ENCODE results near the gene SOBP.
A peak's percentile ranks its signal among the peaks of the same experiment; 100 is the strongest.

The SOBP gene

DNA sequence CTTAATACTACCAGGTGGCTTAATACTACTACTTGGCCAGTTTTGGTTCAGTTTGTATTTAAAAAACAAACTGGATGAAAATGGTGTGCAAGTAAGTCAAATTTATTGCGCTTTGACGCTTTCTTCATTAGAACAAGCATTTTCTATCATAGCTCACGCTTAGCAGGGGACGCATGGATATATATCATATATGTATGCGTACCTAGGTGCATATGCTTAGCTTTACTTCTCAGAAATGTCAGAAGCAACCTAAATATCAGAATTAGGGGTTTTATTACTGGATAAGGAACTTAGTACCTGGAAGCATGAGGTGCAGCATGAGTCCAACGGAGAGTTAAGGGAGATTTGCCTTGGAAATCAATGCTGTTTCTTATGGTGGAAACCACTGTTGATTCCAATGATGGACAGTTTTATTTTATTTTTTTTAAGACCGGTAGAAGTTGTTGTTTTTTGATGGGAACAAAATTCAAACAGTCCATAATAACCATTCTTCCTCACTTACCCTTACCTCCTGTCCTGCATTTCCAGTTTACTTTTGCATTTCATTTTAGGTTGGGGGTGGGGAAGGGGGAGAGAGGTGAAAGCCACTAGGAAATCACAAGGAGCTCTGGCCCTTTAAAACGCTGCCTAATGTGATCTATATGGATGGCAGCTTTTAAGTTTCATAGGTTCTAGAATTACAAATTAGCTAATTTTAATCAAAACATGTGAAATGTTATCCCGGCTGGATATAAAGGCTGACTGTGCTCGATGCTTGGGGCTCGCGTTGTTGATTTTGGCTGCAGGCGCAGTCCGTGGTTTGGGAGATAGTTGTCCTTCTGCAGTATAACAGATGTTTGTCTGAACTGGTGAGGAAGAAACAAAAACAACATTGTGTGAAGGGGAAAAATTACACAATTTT is 2.1 kb downstream of the SOBP start (continued):
- TF ChIP-seq, protein P1, sequence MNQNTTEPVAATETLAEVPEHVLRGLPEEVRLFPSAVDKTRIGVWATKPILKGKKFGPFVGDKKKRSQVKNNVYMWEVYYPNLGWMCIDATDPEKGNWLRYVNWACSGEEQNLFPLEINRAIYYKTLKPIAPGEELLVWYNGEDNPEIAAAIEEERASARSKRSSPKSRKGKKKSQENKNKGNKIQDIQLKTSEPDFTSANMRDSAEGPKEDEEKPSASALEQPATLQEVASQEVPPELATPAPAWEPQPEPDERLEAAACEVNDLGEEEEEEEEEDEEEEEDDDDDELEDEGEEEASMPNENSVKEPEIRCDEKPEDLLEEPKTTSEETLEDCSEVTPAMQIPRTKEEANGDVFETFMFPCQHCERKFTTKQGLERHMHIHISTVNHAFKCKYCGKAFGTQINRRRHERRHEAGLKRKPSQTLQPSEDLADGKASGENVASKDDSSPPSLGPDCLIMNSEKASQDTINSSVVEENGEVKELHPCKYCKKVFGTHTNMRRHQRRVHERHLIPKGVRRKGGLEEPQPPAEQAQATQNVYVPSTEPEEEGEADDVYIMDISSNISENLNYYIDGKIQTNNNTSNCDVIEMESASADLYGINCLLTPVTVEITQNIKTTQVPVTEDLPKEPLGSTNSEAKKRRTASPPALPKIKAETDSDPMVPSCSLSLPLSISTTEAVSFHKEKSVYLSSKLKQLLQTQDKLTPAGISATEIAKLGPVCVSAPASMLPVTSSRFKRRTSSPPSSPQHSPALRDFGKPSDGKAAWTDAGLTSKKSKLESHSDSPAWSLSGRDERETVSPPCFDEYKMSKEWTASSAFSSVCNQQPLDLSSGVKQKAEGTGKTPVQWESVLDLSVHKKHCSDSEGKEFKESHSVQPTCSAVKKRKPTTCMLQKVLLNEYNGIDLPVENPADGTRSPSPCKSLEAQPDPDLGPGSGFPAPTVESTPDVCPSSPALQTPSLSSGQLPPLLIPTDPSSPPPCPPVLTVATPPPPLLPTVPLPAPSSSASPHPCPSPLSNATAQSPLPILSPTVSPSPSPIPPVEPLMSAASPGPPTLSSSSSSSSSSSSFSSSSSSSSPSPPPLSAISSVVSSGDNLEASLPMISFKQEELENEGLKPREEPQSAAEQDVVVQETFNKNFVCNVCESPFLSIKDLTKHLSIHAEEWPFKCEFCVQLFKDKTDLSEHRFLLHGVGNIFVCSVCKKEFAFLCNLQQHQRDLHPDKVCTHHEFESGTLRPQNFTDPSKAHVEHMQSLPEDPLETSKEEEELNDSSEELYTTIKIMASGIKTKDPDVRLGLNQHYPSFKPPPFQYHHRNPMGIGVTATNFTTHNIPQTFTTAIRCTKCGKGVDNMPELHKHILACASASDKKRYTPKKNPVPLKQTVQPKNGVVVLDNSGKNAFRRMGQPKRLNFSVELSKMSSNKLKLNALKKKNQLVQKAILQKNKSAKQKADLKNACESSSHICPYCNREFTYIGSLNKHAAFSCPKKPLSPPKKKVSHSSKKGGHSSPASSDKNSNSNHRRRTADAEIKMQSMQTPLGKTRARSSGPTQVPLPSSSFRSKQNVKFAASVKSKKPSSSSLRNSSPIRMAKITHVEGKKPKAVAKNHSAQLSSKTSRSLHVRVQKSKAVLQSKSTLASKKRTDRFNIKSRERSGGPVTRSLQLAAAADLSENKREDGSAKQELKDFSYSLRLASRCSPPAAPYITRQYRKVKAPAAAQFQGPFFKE (tag by site-specific recombination; IDR thresholded peaks at IDR 0.05; ENCODE audit: borderline replicate concordance): no peak
- TF ChIP-seq ZNF114 (tag by site-specific recombination; IDR thresholded peaks at IDR 0.05): no peak
- TF ChIP-seq SCRT1 (tag by site-specific recombination; IDR thresholded peaks at IDR 0.05; ENCODE audit: borderline replicate concordance): no peak
- TF ChIP-seq BCL11B (tag by site-specific recombination; IDR thresholded peaks at IDR 0.05; ENCODE audit: low read depth): no peak
- no peak for TF ChIP-seq ZNF830 (tag by site-specific recombination; IDR thresholded peaks at IDR 0.05; ENCODE audit: low read depth)
- peak; percentile 21; the same call in 1 of the 2 replicates for TF ChIP-seq KLF9 (tag by site-specific recombination; IDR thresholded peaks at IDR 0.05; ENCODE audit: low read depth)
- peak; percentile 27; the same call in 1 of the 2 replicates for TF ChIP-seq SCRT2 (tag by site-specific recombination; IDR thresholded peaks at IDR 0.05)
- TF ChIP-seq KLF7 (tag by site-specific recombination; IDR thresholded peaks at IDR 0.05; ENCODE audit: borderline replicate concordance): no peak
- TF ChIP-seq ZNF202 (tag by site-specific recombination; IDR thresholded peaks at IDR 0.05; ENCODE audit: borderline replicate concordance): no peak
- no peak; the same call in 1 of the 2 replicates for TF ChIP-seq ZIC2 (tag by site-specific recombination; IDR thresholded peaks at IDR 0.05)
- no peak for TF ChIP-seq ZNF621 (tag by site-specific recombination; IDR thresholded peaks at IDR 0.05)
- TF ChIP-seq ZFP69B (tag by site-specific recombination; IDR thresholded peaks at IDR 0.05): peak; percentile 66
- no peak for TF ChIP-seq ZNF76 (tag by site-specific recombination; IDR thresholded peaks at IDR 0.05; ENCODE audit: borderline replicate concordance, low read depth)
- no peak for TF ChIP-seq ZNF155 (tag by site-specific recombination; IDR thresholded peaks at IDR 0.05)
- 0 out of 2 replicates have a peak, but pooled peaks have one; percentile 66 for TF ChIP-seq ZBTB7A (tag by site-specific recombination; IDR thresholded peaks at IDR 0.05; ENCODE audit: low read depth)
- TF ChIP-seq WT1 (tag by site-specific recombination; IDR thresholded peaks at IDR 0.05): peak; percentile 90
- TF ChIP-seq, protein P2, sequence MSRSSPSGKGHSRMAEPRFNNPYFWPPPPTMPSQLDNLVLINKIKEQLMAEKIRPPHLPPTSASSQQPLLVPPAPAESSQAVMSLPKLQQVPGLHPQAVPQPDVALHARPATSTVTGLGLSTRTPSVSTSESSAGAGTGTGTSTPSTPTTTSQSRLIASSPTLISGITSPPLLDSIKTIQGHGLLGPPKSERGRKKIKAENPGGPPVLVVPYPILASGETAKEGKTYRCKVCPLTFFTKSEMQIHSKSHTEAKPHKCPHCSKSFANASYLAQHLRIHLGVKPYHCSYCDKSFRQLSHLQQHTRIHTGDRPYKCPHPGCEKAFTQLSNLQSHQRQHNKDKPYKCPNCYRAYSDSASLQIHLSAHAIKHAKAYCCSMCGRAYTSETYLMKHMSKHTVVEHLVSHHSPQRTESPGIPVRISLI (tag by site-specific recombination; IDR thresholded peaks at IDR 0.05): no peak
- TF ChIP-seq ZSCAN23 (tag by site-specific recombination; IDR thresholded peaks at IDR 0.05): peak; percentile 67; the same call in 1 of the 2 replicates
- TF ChIP-seq, protein P3, sequence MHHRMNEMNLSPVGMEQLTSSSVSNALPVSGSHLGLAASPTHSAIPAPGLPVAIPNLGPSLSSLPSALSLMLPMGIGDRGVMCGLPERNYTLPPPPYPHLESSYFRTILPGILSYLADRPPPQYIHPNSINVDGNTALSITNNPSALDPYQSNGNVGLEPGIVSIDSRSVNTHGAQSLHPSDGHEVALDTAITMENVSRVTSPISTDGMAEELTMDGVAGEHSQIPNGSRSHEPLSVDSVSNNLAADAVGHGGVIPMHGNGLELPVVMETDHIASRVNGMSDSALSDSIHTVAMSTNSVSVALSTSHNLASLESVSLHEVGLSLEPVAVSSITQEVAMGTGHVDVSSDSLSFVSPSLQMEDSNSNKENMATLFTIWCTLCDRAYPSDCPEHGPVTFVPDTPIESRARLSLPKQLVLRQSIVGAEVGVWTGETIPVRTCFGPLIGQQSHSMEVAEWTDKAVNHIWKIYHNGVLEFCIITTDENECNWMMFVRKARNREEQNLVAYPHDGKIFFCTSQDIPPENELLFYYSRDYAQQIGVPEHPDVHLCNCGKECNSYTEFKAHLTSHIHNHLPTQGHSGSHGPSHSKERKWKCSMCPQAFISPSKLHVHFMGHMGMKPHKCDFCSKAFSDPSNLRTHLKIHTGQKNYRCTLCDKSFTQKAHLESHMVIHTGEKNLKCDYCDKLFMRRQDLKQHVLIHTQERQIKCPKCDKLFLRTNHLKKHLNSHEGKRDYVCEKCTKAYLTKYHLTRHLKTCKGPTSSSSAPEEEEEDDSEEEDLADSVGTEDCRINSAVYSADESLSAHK (tag by site-specific recombination; IDR thresholded peaks at IDR 0.05): peak; percentile 94
- no peak for TF ChIP-seq HOXD13 (CRISPR knock-in tag; IDR thresholded peaks at IDR 0.05; ENCODE audit: borderline replicate concordance)
- TF ChIP-seq, protein P4, sequence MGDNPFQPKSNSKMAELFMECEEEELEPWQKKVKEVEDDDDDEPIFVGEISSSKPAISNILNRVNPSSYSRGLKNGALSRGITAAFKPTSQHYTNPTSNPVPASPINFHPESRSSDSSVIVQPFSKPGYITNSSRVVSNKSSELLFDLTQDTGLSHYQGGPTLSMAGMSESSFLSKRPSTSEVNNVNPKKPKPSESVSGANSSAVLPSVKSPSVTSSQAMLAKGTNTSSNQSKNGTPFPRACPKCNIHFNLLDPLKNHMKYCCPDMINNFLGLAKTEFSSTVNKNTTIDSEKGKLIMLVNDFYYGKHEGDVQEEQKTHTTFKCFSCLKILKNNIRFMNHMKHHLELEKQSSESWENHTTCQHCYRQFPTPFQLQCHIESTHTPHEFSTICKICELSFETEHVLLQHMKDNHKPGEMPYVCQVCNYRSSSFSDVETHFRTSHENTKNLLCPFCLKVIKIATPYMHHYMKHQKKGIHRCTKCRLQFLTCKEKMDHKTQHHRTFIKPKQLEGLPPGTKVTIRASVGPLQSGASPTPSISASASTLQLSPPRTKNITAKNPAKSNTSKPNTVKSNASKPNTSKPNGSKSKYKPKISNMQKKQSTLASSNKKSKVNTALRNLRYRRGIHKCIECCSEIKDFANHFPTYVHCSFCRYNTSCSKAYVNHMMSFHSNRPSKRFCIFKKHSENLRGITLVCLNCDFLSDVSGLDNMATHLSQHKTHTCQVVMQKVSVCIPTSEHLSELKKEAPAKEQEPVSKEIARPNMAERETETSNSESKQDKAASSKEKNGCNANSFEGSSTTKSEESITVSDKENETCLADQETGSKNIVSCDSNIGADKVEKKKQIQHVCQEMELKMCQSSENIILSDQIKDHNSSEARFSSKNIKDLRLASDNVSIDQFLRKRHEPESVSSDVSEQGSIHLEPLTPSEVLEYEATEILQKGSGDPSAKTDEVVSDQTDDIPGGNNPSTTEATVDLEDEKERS (tag by site-specific recombination; IDR thresholded peaks at IDR 0.05): no peak
- TF ChIP-seq, protein P5, sequence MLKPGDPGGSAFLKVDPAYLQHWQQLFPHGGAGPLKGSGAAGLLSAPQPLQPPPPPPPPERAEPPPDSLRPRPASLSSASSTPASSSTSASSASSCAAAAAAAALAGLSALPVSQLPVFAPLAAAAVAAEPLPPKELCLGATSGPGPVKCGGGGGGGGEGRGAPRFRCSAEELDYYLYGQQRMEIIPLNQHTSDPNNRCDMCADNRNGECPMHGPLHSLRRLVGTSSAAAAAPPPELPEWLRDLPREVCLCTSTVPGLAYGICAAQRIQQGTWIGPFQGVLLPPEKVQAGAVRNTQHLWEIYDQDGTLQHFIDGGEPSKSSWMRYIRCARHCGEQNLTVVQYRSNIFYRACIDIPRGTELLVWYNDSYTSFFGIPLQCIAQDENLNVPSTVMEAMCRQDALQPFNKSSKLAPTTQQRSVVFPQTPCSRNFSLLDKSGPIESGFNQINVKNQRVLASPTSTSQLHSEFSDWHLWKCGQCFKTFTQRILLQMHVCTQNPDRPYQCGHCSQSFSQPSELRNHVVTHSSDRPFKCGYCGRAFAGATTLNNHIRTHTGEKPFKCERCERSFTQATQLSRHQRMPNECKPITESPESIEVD (tag by site-specific recombination; IDR thresholded peaks at IDR 0.05): peak; percentile 94

Data from HEK293 (cell line).